GM19240 (cell line): ENCODE measurements around the gene FGF3.
"Not testable (repeated sequence)": the region's sequence is repeated elsewhere in the genome, so short reads cannot be mapped to it uniquely, and the experiment has no call there.

Experiments used
- DNase-seq: peaks from one replicate; pipeline ENCODE4 v3.0.0; 2011; ENCODE audit warnings: low spot score; ENCODE audit not compliant: insufficient read length

The FGF3 gene

DNA sequence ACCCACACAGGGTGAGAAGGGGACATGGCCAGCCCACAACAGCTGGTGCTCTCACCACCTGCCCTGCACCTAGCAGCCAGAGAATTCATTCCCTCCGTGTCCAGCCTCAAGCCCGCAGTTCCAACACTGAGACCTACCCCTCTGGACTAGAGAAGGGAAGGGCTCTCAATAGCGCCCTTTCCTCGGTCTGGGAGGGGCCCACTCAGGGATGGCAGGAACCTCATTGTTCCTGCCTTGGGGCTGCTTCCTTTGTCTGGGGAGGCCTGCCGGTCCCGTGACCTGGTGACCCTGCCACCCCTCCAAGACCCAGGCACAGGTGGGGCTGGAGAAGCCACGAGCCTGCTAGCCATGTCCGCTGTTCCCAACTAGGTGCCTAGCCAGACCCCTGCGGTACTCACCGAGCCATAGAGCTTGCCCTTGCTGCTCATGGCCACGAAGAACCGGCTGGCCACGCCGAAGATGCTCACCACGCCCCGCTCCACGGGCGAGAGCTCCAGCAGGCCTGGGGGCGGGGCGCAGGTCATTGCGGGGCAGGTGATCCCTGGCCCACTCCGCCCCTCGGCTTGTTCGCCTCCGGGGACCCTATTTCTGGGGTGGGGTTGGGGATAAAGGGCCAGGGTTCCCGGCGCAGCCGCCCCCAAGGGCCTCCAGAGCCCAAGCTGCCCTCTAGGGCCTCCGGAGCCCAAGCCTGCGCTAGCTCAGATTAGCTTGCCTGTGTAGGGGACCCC lies 45.4 kb downstream of the FGF3 start:
- DNase-seq: no peak

DNA sequence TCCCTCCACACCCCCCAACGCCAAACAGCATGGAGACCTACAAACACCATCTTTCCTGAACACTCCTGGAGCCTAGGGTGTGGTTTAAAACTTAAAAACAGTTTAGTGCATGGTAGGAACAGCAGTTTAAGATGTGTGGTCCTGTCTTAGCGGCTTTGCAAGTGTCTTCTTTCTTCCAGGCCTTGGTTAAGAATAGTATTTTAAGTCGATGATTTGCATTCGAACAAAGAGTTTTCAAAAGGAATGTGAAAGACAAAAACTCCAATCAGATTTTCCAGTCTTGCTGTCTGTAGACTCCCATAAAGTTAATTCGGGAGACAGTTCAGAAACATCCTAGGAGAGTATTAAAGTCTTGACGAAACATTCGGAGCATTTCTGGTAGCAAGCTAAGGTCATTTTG lies 47.8 kb downstream of the FGF3 start:
- DNase-seq: no peak

DNA sequence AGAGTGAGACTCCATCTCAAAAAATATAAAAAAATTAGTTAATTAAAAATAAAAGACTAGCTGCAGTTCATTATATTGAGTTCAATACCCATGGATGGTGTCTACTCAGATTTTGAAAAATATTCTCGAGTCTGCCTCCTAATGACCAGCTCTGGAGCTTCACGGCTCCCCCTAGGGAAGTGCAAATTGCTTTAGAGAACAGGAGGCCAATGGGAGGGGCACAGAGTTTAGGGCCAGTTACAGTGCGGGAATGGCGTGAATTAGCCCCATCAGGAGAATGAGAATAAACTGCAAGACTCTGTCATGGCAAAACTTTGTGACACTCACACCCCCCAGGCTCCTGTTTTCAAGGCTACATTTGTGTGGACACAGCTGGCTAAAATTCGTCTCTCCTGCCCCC lies 48.7 kb downstream of the FGF3 start:
- DNase-seq: no peak

DNA sequence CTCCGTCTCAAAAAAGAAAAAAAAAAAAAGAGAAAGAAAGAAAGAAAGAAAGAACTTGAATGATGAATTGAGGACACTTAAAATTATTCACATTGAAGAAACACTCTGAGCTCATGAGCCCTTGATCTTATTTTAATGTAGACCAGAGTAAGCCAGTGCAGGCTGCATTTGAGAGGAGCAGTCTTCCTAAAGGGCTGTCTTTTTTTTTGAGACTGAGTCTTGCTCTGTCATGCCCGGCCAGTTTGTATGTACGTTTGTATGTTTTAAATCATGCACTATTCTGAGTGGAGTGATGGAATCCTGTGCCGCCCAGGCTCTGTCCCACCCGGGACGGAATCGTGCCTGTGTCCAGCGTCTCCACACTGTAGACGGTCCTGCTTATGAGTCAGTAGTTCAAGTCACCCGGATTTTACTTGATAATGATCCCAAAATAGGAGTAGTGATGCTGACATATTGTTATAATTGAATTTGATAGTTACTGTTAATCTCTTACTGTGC lies 53.7 kb downstream of the FGF3 start:
- no peak for DNase-seq

DNA sequence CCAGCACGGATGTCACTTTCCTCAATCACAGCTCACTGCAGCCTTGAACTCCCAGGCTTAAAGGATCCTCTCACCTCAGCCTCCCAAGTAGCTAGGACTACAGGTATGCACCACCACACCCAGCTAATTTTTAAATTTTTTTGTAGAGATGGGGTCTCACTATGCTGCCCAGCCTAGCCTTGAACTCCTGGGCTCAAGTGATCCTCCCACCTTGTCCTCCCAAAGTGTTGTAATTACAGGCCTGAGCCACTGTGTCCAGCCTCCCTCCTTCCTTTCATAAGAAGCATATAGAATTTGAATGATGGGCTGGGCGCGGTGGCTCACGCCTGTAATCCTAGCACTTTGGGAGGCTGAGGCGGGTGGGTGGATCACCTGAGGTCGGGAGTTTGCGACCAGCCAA lies 54.3 kb downstream of the FGF3 start:
- DNase-seq: not testable (repeated sequence)

DNA sequence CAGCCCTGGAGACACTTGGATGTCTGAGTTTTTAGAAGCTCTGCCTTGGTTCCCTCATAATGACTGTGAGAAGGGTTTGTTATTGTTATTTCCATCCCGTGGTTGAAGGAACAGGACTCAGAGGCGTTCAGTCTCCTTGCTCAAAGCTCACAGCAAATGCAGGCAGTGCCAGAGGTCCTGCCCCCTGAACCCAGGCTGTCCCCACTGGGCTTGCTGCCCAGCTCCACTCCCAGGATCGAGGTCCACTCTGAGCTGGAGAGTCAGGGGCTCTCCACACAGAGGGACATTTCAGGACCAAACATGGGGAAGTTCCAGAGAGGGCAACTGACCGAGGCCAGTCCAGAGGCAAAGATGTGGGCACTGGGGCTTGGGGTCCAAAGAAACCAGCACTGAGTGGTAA lies 58.9 kb downstream of the FGF3 start:
- DNase-seq: no peak
